ENCODE data around the gene TAS2R60.
"Not testable (repeated sequence)": the region's sequence is repeated elsewhere in the genome, so short reads cannot be mapped to it uniquely, and the experiment has no call there.

The TAS2R60 gene

GRCh38 chr7:143444063-143444782 lies 970 bp downstream of the TAS2R60 start:
- no peak for DNase-seq (ENCODE audit: low spot score)

- DNase-seq (ENCODE audit: low spot score) = no peak
Measured at GRCh38 chr7:143444785-143445184, 1.5 kb downstream of the TAS2R60 start.

GRCh38 chr7:143447466-143447865 lies 4.2 kb downstream of the TAS2R60 start:
- no peak for DNase-seq (ENCODE audit: low spot score)

GRCh38 chr7:143448429-143448828 lies 5.2 kb downstream of the TAS2R60 start:
- no peak for DNase-seq (ENCODE audit: low spot score)

- DNase-seq (ENCODE audit: low spot score) = no peak
Measured at GRCh38 chr7:143449793-143450192, 6.5 kb downstream of the TAS2R60 start.

- no peak for DNase-seq (ENCODE audit: low spot score)
Measured at GRCh38 chr7:143451122-143451521, 7.9 kb downstream of the TAS2R60 start.

GRCh38 chr7:143451746-143452145 lies 8.5 kb downstream of the TAS2R60 start:
- no peak for DNase-seq (ENCODE audit: low spot score)

- DNase-seq (ENCODE audit: low spot score) = no peak
Measured at GRCh38 chr7:143452495-143452894, 9.2 kb downstream of the TAS2R60 start.

GRCh38 chr7:143454091-143454680 lies 10.9 kb downstream of the TAS2R60 start:
- DNase-seq (ENCODE audit: low spot score) = no peak

GRCh38 chr7:143455491-143455890 lies 12.2 kb downstream of the TAS2R60 start:
- no peak for DNase-seq (ENCODE audit: low spot score)

GRCh38 chr7:143455942-143456341 lies 12.7 kb downstream of the TAS2R60 start:
- DNase-seq (ENCODE audit: low spot score) = no peak

- no peak for DNase-seq (ENCODE audit: low spot score)
Measured at GRCh38 chr7:143456992-143457793, 13.9 kb downstream of the TAS2R60 start.

GRCh38 chr7:143458263-143458662 lies 15.0 kb downstream of the TAS2R60 start:
- no peak for DNase-seq (ENCODE audit: low spot score)

GRCh38 chr7:143458681-143459080 lies 15.4 kb downstream of the TAS2R60 start:
- no peak for DNase-seq (ENCODE audit: low spot score)

GRCh38 chr7:143459359-143459758 lies 16.1 kb downstream of the TAS2R60 start:
- no peak for DNase-seq (ENCODE audit: low spot score)

GRCh38 chr7:143460271-143460979 lies 17.2 kb downstream of the TAS2R60 start:
- no peak for DNase-seq (ENCODE audit: low spot score)

GRCh38 chr7:143462045-143462444 lies 18.8 kb downstream of the TAS2R60 start:
- DNase-seq (ENCODE audit: low spot score) = no peak

GRCh38 chr7:143463556-143463955 lies 20.3 kb downstream of the TAS2R60 start:
- no peak for DNase-seq (ENCODE audit: low spot score)

- DNase-seq (ENCODE audit: low spot score) = no peak
Measured at GRCh38 chr7:143463957-143464356, 20.7 kb downstream of the TAS2R60 start.

GRCh38 chr7:143467724-143468123 lies 24.5 kb downstream of the TAS2R60 start:
- no peak for DNase-seq (ENCODE audit: low spot score)

GRCh38 chr7:143472071-143472689 lies 28.9 kb downstream of the TAS2R60 start:
- not testable (repeated sequence) for DNase-seq (ENCODE audit: low spot score)
